NCI-H226 (cell line): ENCODE data around the gene PDCD11.
"Not testable (repeated sequence)": the region's sequence is repeated elsewhere in the genome, so short reads cannot be mapped to it uniquely, and the experiment has no call there.

Source experiments
- DNase-seq: peaks from one replicate; pipeline ENCODE4 v3.0.0-alpha.2; 2015

Gene PDCD11

DNA sequence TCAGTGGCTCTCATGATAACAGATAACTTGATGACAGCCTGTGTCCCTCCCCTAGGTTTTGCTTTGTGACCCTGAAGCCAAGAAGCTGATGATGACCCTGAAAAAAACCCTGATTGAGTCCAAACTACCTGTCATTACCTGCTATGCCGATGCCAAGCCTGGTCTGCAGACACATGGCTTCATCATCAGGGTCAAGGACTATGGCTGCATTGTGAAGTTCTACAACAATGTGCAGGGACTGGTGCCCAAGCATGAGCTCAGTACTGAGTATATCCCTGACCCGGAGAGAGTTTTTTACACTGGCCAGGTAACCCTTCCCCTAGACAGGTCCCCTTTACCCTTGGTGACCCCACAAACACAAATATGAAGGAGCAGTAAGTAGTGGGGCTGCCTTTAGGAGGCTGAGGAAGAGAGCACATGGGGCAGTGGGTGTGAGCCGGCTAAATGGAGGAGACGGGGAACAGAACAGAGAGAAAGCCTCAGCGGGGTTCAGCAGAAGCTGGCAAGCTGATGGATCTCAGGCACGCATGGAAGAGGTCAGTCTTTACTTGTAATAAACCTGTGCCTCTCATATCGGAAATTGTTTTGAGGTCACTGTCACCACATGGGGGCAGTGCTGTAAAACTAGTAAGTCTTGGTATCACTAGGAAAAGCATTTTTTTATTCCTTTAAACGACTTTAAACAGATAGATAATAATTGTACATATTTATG, 20.2 kb downstream of the PDCD11 start:
- peak; percentile 7 for DNase-seq

DNA sequence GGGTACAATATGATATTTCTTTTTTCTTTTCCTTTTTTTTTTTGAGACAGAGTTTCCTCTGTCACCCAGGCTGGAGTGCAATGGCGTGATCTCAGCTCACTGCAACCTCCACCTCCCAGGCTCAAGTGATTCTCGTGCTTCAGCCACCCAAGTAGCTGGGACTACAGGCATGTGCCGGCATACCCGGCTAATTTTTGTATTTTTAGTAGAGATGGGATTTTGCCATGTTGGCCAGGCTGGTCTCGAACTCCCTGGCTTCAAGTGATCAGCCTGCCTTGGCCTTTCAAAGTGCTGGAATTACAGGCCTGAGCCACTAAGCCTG, 20.7 kb downstream of the PDCD11 start:
- DNase-seq, result not testable (repeated sequence)

DNA sequence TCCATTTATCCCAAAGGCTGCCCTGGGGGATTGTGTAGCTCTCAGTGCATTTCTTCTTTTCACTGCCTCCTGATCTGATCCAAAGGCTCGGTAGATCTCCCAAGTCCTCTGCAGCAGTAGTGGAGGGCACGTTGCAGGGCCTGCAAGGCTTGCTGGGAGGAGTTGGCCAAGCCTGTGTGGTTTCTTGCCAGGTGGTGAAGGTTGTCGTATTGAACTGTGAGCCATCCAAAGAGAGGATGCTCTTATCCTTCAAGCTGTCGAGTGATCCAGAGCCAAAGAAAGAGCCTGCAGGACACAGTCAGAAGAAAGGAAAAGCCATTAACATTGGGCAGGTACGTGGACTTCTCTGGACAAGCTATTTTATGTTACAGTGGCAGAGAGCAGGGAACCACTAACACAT, 21.2 kb downstream of the PDCD11 start:
- no peak for DNase-seq

DNA sequence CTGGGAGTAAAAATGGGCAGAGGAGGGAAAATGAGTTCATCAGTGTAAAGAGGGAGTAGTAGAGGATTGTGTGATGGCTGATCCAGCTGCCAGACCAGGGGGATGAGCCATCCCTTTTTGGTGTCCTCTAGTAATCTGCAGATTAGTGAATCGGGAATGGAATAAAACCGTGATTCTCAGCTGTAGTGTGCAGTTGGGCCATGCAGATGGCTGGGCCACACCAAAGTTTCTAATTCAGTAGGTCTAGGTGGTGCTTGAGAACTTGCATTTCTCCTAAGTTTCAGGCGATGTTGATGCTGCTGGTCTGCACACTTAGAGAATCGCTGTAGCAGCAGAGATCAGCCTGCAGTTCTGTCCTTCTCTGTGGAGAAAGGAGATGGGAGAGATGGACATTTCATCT, 22.7 kb downstream of the PDCD11 start:
- DNase-seq, result no peak

DNA sequence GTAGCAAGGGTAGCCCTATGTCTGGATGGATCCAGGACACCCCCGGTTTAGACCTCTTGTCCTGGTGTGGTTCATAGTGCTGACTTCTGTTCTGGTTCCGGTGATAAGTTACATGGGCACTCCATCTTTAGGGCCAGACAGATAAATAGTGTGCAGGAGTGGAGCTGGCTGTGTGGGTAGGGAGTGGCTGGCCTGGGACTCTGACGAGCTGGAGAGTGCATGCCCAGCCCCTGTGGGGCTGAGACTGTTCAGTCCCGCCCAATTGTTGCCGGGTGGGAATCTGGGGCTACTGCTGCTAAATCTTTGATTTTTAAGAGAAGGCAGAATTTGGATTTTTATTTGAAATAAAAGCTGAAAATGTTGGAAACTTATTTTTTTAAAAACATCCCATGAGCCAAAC, 27.3 kb downstream of the PDCD11 start:
- DNase-seq, result no peak

DNA sequence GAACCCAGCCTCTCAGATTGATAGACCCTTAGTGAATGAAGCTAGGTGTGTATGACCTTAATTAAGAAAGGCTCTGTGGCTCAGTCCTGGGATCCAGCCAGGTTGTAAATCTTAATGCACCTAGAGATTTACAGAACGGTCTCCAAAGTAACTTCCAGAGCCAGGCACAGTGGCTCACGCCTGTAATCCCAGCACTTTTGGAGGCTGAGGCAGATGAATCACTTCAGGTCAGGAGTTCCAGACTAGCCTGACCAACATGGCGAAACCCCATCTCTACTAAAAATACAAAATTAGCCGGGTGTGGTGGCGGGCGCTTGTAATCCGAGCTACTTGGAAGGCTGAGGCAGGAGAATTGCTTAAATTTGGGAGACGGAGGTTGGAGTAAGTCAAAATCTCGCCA, 31.4 kb downstream of the PDCD11 start:
- no peak for DNase-seq

DNA sequence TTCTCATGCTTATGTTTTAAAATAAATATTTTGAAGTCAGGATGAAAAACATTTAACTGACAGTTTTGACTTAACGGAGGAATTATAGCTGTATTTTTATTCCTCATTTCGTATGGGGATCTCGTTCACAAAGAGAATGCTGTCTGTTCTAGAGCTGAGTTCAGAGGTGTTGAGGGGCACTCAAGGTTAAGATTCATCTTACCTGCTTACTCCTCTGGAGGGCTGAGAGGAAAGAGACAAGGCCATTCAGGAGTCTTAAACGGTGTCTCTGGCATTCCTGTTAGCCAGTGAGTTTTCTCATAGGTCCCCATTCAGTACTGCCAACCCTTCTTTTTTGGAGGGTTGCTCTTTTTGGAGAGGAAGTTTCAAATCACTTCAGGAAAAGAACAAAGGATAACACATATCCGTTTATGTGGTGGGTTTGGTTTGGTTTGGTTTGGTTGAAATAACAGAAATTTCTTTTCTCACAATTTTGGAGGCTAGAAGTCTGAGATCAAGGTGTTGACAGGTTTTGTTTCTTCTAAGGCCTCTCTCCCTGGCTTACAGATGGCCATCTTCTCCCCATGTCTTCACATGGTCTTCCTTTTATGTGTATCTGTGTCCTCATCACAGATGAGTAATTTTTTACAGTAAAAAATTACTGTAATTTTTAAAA, 32.7 kb downstream of the PDCD11 start:
- no peak for DNase-seq

DNA sequence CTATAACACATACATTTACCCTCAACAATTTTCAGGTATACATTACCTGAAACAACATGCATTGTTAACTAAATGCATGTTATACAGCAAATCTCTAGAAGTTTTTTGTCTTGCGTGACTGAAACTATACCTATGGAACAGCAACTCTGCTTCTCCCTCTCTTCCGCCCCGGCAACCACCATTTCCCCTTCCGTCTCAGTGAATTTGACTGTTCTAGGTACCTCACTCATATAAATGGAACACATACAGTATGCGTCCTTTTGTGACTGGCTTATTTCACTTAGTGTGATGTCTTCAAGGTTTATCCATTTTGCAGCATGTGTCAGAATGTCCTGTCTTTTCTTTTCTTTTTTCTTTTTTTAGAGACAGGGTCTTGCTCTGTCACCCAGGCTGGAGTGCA, 33.2 kb downstream of the PDCD11 start:
- DNase-seq, result no peak

DNA sequence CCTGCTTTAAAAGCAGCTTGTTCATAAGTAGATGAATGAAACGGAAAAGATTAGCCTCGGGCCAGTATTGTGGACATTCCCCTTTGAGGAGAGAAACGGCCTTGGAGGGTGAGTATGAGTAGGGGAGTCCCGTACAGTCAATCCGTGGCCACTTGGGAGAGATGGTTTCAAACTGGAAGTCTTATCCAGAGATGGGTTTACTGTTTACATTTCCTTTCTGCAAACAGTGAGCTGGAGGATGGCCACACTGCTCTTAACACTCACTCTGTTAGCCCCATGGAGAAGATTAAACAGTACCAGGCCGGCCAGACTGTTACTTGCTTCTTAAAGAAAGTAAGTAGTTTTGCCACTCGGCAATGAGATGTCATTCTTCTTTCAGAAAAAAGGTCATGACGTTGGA, 35.5 kb downstream of the PDCD11 start:
- no peak for DNase-seq

DNA sequence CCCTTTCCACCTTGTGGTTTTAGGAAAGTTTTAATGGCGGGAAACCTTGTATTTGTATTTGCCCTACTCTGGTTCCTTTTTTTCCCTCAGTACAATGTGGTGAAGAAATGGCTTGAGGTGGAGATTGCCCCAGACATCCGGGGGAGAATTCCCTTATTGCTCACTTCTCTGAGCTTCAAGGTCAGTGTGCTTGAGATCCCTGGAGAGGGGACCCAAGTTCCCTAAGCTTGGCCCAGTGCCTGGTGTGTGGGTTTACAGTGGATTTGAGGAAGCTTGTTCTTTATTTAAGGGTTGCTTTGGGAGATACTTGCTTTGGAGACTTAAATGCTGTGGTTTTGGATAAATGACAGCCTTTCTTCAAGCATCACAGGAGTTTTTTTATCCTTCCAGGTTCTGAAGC, 37.4 kb downstream of the PDCD11 start:
- no peak for DNase-seq

DNA sequence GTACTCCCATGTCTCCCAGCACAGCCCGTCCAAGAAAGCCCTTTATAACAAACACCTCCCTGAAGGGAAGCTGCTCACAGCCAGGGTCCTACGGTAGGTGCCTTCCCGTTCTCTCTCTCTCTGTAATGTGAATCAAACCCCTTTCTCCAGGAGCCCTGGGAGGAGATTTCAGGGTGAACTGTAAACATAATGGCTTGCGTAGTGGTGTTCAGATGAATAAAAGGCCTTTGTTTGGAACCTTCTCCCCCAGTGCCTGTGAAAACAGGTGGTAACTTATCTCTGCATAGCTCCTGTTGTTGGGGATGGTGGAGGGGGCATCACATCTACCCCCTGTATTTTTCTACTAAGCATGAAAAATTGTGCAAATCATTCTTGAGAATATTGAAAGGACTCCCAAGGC, 43.4 kb downstream of the PDCD11 start:
- no peak for DNase-seq

DNA sequence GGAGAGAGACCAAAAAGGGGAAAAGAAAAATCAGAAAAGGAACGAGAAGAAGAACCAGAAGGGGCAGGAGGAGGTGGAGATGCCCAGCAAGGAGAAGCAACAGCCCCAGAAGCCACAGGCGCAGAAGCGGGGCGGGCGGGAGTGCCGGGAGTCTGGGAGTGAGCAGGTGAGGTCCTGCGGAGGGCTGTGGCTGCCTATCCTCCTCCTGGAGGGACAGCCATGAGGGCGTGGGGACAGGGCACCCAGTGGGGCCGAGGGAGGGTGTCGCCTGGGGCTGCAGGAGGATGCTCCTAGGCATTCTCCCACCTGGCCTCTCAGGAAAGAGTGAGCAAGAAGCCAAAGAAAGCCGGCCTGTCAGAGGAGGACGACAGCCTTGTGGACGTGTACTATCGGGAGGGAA, 44.0 kb downstream of the PDCD11 start:
- DNase-seq, result no peak

DNA sequence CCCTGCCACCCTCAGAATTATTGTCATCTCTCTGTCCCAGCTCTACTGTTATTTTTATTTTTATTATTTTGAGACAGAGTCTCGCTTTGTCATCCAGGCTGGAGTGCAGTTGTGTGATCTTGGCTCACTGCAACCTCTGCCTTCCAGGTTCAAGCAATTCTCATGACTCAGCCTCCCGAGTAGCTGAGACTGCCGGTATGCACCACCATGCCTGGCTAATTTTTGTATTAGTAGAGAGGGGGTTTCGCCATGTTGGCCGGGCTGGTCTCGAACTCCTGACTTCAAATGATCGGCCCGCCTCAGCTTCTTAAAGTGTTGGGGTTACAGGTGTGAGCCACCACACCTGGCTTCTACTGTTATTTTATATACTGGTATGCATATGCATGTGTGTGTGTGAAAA, 44.8 kb downstream of the PDCD11 start:
- no peak for DNase-seq

DNA sequence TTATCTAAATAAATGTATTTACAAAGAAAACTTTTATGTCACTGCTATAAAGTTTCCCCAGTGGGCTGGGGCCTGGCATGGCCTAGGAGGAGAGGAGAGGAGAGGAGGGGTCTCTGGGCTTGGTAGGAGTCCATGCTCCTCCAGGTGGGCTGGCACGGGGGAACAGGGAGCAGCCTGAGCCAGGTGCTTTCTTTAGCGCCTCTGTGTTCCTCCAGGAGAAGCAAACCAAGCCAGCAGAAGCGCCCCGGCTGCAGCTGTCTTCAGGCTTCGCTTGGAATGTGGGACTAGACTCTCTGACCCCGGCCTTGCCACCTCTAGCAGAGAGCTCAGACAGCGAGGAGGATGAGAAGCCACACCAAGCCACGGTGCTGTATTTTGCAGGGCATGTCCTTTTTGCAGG, 45.2 kb downstream of the PDCD11 start:
- DNase-seq, result no peak

DNA sequence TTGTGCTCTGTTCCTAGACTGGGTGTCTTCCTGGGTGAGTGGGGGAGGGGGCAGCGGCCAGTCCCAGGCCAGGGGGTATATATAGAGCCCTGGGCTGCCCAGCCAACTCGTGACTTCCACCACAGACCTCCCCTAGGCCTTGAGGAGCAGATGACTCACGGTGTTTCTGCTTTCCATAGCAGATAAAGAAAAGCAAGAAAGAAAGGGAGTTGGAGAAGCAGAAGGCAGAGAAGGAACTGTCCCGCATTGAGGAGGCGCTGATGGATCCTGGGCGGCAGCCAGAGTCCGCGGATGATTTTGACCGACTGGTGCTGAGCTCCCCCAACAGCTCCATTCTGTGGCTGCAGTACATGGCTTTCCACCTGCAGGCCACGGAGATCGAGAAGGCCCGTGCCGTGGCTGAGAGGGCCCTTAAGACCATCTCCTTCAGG, 45.6 kb downstream of the PDCD11 start:
- DNase-seq, result peak; percentile 54

DNA sequence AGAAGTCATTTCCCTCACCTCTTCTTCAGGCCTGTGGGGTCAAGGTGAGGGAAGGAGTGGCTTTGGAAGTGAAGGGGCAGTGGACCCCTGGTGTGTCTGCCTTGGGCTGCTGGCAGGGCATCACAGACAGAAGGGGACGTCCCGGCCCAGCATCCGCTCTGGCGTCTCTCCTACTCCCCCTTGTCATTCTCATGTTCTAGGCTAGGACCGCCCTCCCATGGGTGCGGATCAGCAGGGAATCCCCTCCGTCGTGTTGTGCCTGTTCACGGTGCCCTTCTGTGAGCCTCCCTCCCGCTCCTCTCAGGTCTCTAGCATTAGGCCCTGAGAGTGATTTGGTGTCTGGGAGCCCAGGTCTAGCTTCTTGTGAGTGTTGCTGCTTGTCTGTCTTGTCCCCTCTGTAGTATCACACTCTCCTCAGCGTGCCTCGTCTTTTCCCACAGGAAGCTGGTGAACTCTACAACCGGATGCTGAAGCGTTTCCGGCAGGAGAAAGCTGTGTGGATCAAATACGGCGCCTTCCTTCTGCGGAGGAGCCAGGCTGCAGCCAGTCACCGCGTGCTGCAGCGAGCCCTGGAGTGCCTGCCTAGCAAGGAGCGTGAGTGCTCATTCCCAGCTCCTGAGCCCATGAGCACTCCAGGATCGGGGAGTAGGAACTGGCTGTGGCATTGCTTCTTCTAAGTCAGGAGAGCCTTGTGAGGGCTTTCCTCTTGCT, 47.2 kb downstream of the PDCD11 start:
- DNase-seq, result no peak

DNA sequence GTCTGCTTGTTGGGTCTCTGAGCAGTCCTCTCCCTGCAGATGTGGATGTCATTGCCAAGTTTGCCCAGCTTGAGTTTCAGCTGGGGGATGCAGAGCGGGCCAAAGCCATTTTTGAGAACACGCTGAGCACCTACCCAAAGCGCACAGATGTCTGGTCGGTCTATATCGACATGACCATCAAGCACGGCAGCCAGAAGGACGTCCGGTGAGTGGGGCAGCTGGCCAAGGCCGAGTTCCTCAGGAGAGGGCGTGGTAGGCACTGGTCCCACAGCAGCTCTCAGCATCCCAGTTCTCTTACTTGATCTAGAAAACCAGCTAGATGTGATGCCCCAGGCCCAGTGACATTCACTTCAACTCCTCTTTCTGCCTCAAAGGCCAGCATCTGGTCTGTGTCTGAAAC, 48.1 kb downstream of the PDCD11 start:
- no peak for DNase-seq

DNA sequence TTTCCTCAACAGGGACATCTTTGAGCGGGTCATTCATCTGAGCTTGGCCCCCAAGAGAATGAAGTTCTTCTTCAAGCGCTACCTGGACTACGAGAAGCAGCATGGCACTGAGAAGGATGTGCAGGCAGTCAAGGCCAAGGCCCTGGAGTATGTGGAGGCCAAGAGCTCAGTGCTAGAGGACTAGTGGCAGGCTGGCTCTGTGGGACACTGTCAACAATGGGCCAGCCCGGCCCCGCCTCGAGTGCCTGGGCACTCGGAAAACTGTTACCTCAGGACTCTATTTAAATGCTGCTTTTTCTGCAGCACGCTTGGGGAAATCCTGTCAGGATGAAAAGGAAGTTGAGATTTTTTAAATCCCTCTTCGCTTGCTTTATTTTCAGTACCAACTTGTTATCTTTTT, 48.9 kb downstream of the PDCD11 start:
- DNase-seq, result no peak

DNA sequence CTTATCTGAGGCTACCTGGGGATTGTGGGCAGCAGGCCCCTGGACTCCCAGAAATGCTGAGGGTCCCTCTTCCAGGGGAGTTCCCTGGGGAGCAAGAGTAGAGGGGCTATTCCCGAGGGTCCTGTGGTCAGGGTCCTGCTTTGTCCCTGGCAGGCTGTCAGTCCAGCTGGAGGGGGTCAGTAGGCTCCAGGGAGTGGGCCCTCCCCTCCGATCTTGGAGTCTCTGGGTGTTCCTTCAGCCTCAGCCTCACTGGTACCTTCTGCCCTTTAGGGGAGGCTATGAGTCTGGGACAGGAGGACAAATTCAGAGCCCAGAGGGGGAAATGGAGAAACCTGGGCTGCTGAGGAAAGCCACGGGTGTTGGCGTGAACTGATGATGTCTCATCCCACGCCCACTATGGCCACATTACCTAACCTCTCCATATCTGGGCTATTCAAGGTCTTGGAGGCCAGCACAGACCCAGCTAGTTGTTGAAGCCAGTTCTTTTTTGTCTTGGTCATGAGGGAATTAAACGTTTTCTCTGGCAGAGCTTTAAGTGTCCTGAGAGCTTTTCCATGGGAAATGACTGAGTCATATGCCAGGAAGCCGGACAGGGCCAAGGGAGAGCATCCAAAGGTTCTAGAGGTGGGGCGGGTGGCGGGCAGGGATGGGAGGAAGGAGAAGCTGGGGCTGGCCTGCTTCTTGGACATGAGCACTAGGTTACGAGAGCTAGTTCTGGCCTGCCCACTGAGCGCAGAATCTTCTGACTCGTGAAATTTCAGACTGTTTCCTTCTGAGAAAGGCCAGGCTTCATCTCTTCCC, 49.5 kb downstream of the PDCD11 start:
- peak; percentile 70 for DNase-seq

DNA sequence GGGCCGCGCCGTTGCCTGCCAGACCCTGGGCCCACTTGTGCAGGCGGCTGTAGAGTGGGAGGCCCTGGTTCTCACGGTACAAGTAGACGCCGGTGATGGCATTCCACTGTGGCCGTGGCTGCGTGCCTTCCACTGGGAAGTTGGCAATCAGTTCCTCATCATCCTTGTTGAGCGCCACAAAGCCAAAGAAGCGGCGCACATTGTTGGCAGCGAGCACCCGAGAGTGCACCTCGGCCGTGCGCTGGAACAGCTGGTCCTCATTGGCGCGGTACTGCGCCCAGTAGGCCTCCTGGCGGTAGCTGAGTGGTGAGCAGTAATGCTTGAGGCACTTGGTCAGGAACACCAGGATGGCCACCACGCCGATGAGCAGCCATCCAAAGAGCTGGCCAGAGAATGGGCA, 50.8 kb downstream of the PDCD11 start:
- DNase-seq, result no peak

DNA sequence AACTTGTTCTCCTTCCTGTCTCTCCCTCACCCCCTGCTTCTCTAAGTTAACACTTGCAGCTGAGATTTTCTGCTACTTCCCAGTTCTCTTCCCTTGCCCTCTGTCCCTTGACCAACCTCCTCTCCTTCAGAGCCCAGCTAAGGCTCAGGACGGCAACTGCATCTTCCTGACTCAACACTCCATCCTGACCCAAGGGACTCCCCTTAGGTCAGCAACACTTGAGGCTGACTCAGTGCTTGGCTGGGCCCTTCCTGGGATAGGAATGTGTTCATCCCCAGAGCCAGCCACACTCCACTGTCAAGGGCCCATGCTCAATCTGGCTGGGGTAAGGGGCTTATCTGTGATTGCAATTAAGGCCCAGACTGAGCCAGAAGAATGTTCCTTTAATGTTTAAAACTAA, 52.3 kb downstream of the PDCD11 start:
- peak; percentile 77 for DNase-seq

DNA sequence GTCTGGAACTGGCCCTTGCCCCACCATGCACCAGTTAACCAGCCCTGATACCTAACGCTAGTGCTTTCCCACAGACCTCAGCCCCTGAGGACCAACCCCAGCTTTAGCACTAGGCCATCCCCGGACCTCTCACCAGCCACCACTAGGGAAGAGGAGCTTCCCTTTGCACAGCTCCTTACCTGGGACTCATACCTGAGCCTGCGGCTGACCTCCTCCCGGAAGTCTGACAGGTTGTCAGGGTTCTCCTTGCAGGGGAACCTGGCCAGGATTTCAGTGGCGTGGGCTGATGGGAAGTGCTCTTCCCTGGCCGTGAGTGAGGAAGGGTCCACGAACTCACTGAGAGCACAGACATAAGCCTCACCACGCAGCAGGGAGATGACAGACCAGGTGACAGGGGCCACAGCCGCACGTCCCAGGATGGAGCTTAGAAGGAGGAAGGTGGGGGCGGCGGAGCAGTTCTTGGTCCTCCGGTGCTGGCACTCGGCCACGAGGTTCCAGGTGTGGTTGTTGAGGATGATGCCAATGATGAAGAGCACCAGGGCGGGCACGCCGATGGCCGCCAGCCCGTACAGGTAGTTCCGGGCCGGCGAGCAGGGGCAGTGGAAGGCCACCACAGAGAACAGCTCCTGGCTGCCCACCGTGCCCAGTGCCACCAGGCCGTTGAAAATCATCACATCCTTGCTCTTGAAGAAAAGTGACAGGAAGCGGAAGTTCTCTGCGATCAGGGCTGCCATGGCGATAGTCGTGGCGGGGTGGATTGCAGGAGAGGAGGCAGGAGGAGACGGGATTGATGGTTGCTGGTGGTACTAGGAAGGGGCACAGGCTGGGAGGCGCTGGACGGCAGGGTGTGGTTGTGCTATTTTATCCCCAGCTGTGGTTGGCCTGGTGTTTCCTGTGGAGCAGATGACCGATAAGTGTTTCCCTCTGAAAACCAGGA, 53.0 kb downstream of the PDCD11 start:
- no peak for DNase-seq
